ENCODE data around the gene VWA8.

Gene VWA8

DNA sequence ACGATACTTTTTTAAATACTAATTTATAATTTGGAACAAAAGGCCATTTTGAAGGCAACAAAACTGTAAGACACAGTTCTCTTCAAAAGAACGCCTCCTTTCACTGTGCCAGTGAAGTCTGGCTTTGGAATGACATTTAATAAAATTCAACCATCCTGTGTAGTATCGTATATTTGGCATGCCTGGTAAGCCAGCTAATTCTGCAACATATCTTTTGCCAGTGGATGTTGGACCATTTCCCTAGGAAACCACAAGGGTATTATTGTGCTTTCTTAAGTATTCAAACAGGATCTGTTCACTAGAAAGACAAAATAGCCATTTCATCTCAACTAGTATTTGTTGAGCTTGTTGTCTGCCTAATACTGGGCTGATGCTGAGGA is 391.9 kb downstream of the VWA8 start:
- peak; percentile 73 for ATAC-seq
- TF ChIP-seq ZNF8 (CRISPR knock-in tag; IDR thresholded peaks at IDR 0.05) = no peak
- TF ChIP-seq, protein P1, sequence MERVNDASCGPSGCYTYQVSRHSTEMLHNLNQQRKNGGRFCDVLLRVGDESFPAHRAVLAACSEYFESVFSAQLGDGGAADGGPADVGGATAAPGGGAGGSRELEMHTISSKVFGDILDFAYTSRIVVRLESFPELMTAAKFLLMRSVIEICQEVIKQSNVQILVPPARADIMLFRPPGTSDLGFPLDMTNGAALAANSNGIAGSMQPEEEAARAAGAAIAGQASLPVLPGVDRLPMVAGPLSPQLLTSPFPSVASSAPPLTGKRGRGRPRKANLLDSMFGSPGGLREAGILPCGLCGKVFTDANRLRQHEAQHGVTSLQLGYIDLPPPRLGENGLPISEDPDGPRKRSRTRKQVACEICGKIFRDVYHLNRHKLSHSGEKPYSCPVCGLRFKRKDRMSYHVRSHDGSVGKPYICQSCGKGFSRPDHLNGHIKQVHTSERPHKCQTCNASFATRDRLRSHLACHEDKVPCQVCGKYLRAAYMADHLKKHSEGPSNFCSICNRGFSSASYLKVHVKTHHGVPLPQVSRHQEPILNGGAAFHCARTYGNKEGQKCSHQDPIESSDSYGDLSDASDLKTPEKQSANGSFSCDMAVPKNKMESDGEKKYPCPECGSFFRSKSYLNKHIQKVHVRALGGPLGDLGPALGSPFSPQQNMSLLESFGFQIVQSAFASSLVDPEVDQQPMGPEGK (CRISPR knock-in tag; IDR thresholded peaks at IDR 0.05; ENCODE audit: borderline replicate concordance) = no peak
- no peak for TF ChIP-seq ZFP30 (CRISPR knock-in tag; IDR thresholded peaks at IDR 0.05)
- TF ChIP-seq, protein P2, sequence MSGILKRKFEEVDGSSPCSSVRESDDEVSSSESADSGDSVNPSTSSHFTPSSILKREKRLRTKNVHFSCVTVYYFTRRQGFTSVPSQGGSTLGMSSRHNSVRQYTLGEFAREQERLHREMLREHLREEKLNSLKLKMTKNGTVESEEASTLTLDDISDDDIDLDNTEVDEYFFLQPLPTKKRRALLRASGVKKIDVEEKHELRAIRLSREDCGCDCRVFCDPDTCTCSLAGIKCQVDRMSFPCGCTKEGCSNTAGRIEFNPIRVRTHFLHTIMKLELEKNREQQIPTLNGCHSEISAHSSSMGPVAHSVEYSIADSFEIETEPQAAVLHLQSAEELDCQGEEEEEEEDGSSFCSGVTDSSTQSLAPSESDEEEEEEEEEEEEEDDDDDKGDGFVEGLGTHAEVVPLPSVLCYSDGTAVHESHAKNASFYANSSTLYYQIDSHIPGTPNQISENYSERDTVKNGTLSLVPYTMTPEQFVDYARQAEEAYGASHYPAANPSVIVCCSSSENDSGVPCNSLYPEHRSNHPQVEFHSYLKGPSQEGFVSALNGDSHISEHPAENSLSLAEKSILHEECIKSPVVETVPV (CRISPR knock-in tag; IDR thresholded peaks at IDR 0.05) = no peak
- TF ChIP-seq ARNTL (CRISPR knock-in tag; IDR thresholded peaks at IDR 0.05; ENCODE audit: borderline replicate concordance, low read depth) = no peak
- no peak for TF ChIP-seq ESRRG (CRISPR knock-in tag; IDR thresholded peaks at IDR 0.05)
- TF ChIP-seq, protein P3, sequence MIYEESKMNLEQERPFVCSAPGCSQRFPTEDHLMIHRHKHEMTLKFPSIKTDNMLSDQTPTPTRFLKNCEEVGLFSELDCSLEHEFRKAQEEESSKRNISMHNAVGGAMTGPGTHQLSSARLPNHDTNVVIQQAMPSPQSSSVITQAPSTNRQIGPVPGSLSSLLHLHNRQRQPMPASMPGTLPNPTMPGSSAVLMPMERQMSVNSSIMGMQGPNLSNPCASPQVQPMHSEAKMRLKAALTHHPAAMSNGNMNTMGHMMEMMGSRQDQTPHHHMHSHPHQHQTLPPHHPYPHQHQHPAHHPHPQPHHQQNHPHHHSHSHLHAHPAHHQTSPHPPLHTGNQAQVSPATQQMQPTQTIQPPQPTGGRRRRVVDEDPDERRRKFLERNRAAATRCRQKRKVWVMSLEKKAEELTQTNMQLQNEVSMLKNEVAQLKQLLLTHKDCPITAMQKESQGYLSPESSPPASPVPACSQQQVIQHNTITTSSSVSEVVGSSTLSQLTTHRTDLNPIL (CRISPR knock-in tag; IDR thresholded peaks at IDR 0.05; ENCODE audit: low read depth) = no peak
- TF ChIP-seq PPARA (CRISPR knock-in tag; IDR thresholded peaks at IDR 0.05; ENCODE audit: borderline replicate concordance) = no peak
- TF ChIP-seq GLIS3 (CRISPR knock-in tag; IDR thresholded peaks at IDR 0.05) = no peak
- TF ChIP-seq SNAI2 (CRISPR knock-in tag; IDR thresholded peaks at IDR 0.05) = no peak

DNA sequence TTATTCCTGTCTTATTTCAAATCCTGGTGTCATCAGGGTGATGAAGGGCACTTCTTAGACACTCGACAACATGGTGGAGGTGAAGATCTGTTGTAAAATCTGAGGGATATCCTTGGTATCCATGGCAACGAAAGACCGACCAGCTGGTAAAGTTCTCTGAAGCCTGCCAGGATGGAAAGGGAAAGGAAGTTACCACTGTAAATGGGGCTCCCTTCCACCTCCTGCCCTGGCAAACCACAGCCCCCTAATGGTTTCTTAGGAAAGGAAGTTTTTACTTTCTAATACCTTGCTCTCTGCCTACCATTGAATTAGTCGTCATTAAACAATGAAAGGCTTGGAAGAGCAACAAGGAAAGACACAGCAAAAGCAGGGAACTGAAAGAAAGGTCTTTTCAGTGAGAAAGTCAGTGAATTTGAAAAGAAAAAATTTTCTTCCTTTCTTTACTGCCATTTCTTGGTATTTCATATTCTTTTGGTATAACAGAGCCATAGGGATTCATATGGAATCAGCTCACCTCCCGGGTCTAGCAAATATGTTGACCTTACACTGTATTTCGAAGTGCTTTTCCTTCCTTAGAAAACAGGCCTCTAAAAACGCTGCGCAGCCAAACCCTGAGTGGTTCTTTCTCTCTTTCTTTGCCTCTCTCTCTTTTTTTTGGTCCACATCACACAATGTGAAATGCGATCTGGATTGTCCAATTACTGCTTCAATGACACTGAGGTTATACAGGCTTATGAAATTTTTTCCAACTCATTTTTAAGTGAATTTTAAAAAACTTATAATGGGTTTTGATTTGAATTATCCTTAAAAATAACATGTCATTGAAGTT is 392.6 kb downstream of the VWA8 start:
- ATAC-seq = no peak
- TF ChIP-seq PPARA (CRISPR knock-in tag; IDR thresholded peaks at IDR 0.05; ENCODE audit: borderline replicate concordance) (no peak), ZNF70 (CRISPR knock-in tag; IDR thresholded peaks at IDR 0.05) (no peak), ZFP30 (CRISPR knock-in tag; IDR thresholded peaks at IDR 0.05) (no peak), ZC3H10 (CRISPR knock-in tag; IDR thresholded peaks at IDR 0.05) (no peak), TOX (CRISPR knock-in tag; IDR thresholded peaks at IDR 0.05; ENCODE audit: borderline replicate concordance) (no peak), SNAI2 (CRISPR knock-in tag; IDR thresholded peaks at IDR 0.05) (no peak), TCF4 (CRISPR knock-in tag; IDR thresholded peaks at IDR 0.05; ENCODE audit: borderline replicate concordance) (no peak), ISL1 (CRISPR knock-in tag; IDR thresholded peaks at IDR 0.05) (no peak), OSR1 (CRISPR knock-in tag; IDR thresholded peaks at IDR 0.05) (no peak)
- TF ChIP-seq, protein P1 (CRISPR knock-in tag; IDR thresholded peaks at IDR 0.05; ENCODE audit: borderline replicate concordance) = no peak
- TF ChIP-seq, protein P4, sequence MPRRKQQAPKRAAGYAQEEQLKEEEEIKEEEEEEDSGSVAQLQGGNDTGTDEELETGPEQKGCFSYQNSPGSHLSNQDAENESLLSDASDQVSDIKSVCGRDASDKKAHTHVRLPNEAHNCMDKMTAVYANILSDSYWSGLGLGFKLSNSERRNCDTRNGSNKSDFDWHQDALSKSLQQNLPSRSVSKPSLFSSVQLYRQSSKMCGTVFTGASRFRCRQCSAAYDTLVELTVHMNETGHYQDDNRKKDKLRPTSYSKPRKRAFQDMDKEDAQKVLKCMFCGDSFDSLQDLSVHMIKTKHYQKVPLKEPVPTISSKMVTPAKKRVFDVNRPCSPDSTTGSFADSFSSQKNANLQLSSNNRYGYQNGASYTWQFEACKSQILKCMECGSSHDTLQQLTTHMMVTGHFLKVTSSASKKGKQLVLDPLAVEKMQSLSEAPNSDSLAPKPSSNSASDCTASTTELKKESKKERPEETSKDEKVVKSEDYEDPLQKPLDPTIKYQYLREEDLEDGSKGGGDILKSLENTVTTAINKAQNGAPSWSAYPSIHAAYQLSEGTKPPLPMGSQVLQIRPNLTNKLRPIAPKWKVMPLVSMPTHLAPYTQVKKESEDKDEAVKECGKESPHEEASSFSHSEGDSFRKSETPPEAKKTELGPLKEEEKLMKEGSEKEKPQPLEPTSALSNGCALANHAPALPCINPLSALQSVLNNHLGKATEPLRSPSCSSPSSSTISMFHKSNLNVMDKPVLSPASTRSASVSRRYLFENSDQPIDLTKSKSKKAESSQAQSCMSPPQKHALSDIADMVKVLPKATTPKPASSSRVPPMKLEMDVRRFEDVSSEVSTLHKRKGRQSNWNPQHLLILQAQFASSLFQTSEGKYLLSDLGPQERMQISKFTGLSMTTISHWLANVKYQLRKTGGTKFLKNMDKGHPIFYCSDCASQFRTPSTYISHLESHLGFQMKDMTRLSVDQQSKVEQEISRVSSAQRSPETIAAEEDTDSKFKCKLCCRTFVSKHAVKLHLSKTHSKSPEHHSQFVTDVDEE (CRISPR knock-in tag; IDR thresholded peaks at IDR 0.05) = no peak
- TF ChIP-seq, protein P2 (CRISPR knock-in tag; IDR thresholded peaks at IDR 0.05) = no peak

DNA sequence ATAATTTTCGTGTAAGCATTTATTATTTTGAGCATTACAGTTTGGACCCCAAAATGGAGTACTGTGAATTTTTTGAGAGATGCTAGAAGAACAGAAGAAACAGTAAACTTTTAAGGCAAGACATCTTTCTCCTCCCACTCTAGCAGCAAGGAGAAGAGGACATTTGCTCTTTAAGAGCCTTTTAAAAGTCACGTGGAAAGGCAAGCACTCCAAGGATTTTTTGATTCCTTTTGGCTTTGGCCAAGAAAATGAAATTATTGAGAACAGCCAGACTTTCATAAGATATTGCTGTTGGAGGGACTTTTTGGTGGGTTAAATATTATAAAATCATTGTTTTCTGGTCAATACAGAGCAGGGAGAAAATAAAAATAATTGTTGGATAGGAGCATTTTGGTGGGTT is 393.5 kb downstream of the VWA8 start:
- ATAC-seq = no peak
- TF ChIP-seq, protein P4 (CRISPR knock-in tag; IDR thresholded peaks at IDR 0.05) = no peak
- TF ChIP-seq OSR1 (CRISPR knock-in tag; IDR thresholded peaks at IDR 0.05) = no peak
- no peak for TF ChIP-seq ZNF70 (CRISPR knock-in tag; IDR thresholded peaks at IDR 0.05)
- no peak for TF ChIP-seq RARB (CRISPR knock-in tag; IDR thresholded peaks at IDR 0.05)
- TF ChIP-seq, protein P3 (CRISPR knock-in tag; IDR thresholded peaks at IDR 0.05; ENCODE audit: low read depth) = no peak
- no peak for TF ChIP-seq ISL1 (CRISPR knock-in tag; IDR thresholded peaks at IDR 0.05)
